Mammary epithelial cell (primary cell): ENCODE measurements around the gene EPHB2.

Experiments
- CTCF ChIP-seq, 2 donors: IDR thresholded peaks in 1 of 2; conservative IDR thresholded peaks in 1 of 2; 2 replicates each; pipeline ENCODE4 v1.5.1; 2011 to 2012; ENCODE audit warnings: inconsistent platforms in 2 of 2, low read length in 2 of 2, mild to moderate bottlenecking in 2 of 2, control low read depth in 1 of 2, low read depth in 1 of 2; ENCODE audit not compliant: insufficient read depth in 1 of 2; ENCODE audit errors: extremely low read depth in 1 of 2
- EZH2 ChIP-seq: IDR thresholded peaks from 2 replicates; pipeline ENCODE4 v1.6.1; 2012; ENCODE audit warnings: low read length, inconsistent platforms, borderline replicate concordance

DNA sequence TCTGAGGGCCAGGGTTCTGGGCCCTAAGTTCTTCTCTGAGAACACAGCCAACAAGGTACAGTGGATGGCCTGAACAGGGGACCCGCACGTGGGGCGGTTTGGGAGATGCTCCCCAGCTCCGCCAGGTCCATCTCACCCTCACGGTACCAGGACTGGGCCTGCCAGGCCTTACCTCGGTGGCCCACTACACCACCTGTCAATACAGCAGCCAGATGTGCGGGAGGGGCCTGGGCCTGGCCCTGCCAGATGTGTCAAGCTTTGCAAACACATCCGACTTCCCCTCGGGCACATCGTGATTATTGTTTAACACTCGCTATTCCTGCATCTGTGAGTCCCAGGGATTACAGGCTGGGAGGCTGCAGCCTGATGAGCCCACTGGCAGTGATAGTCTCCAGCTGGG, 139.6 kb downstream of the EPHB2 start:
- TF ChIP-seq CTCF (conservative IDR thresholded peaks at IDR 0.05 in 1 of 2, IDR thresholded peaks at IDR 0.05 in 1 of 2; ENCODE audit: extremely low read depth in 1 of 2, insufficient read depth in 1 of 2, low read depth in 1 of 2, low read length in 2 of 2) (no peak), EZH2 (no peak)
